GM21381 (cell line): ENCODE results near the gene CEMP1.
"Not testable (repeated sequence)": the region's sequence is repeated elsewhere in the genome, so short reads cannot be mapped to it uniquely, and the experiment has no call there.

Experiments used
- ATAC-seq: cut with Tn5 transposase; IDR thresholded peaks from one replicate; pipeline ENCODE4 v1.9.1; 2021; ENCODE audit warnings: mild to moderate bottlenecking, moderate library complexity; ENCODE audit not compliant: unreplicated experiment

The CEMP1 gene

GRCh38 chr16:2537451-2538379, 6.5 kb upstream of the CEMP1 start, which contains the start of gene PDPK1:
Gene PDPK1, plus strand, starts transcription at chr16:2538021. Its CDS starts 92 bp downstream, at chr16:2538113.
- peak; percentile 81 for ATAC-seq

GRCh38 chr16:2535625-2536013, 4.4 kb upstream of the CEMP1 start:
- no peak for ATAC-seq

- not testable (repeated sequence) for ATAC-seq
These were observed 3.1 kb upstream of the CEMP1 start for GRCh38 chr16:2534335-2534734.

- ATAC-seq, result no peak
These were observed 2.7 kb upstream of the CEMP1 start for GRCh38 chr16:2533912-2534311.

- not testable (repeated sequence) for ATAC-seq
These were observed 2.0 kb upstream of the CEMP1 start for GRCh38 chr16:2533142-2533755.

GRCh38 chr16:2532494-2533141, 1.4 kb upstream of the CEMP1 start:
- no peak for ATAC-seq

GRCh38 chr16:2531696-2532493, 687 bp upstream of the CEMP1 start:
- peak; percentile 84 for ATAC-seq

GRCh38 chr16:2530629-2531318, 434 bp downstream of the CEMP1 start:
- no peak for ATAC-seq

GRCh38 chr16:2529961-2530628, 1.1 kb downstream of the CEMP1 start:
- no peak for ATAC-seq

- no peak for ATAC-seq
These were observed 1.9 kb downstream of the CEMP1 start for GRCh38 chr16:2529061-2529931.

- ATAC-seq, result no peak
These were observed 2.8 kb downstream of the CEMP1 start for GRCh38 chr16:2528161-2529060.

GRCh38 chr16:2527784-2528100, 3.5 kb downstream of the CEMP1 start:
- ATAC-seq, result no peak

- no peak for ATAC-seq
These were observed 4.0 kb downstream of the CEMP1 start for GRCh38 chr16:2527071-2527783.

GRCh38 chr16:2526135-2526534, 5.1 kb downstream of the CEMP1 start:
- ATAC-seq, result no peak

- ATAC-seq, result no peak
These were observed 6.8 kb downstream of the CEMP1 start for GRCh38 chr16:2524339-2524938.

- ATAC-seq, result no peak
These were observed 7.4 kb downstream of the CEMP1 start for GRCh38 chr16:2523801-2524231.
